ENCODE data around the gene GRIK3. TPM values are rescaled to one million over a fixed set of nuclear protein-coding genes. Genes with fewer than 3 reads are reported as not detected.

The GRIK3 gene
- total and polyA plus RNA-seq, 2 experiments from 2014 or later: 0.31 to 2.9 TPM

GRCh38 chr1:37009521-37009920, 24.8 kb downstream of the GRIK3 start:
- H3K9me3 Mint-ChIP-seq: no peaks in the 10 kb centered on the region
- no peak overlapping the region for H3K27ac ChIP-seq (ENCODE audit: low read depth)
- H3K36me3 ChIP-seq (ENCODE audit: insufficient read depth): no peaks in the 10 kb centered on the region; the same call in 1 of the 2 replicates
- no peak overlapping the region for H3K4me2 ChIP-seq
- peaks cover 29% of the 10 kb centered on the region for H3K4me1 Mint-ChIP-seq
- H2AFZ ChIP-seq: no peak overlapping the region
- no peaks in the 10 kb centered on the region for H4K20me1 ChIP-seq (replicated peaks; ENCODE audit: insufficient read depth)
- H3K27me3 ChIP-seq (ENCODE audit: insufficient read depth): no peaks in the 10 kb centered on the region
- H3K36me3 Mint-ChIP-seq (ENCODE audit: low read depth): no peaks in the 10 kb centered on the region; the same call in 2 of the 3 replicates
- no peak for TF ChIP-seq ZNF331 (CRISPR knock-in tag; IDR thresholded peaks at IDR 0.05; ENCODE audit: low read depth)
- no peak for TF ChIP-seq STAT1 (IDR thresholded peaks at IDR 0.05; ENCODE audit: unreplicated experiment)
- TF ChIP-seq CTCF (conservative IDR thresholded peaks at IDR 0.05; ENCODE audit: low read depth in 2 of 2): no peak
- no peak for TF ChIP-seq CREB1 (CRISPR knock-in tag; IDR thresholded peaks at IDR 0.05; ENCODE audit: low read depth)
- no peak for TF ChIP-seq JUNB (IDR thresholded peaks at IDR 0.05; ENCODE audit: unreplicated experiment)
- TF ChIP-seq EZH2 (IDR thresholded peaks at IDR 0.05; ENCODE audit: low read depth, unreplicated experiment): no peak
- TF ChIP-seq ZNF462 (CRISPR knock-in tag; IDR thresholded peaks at IDR 0.05): no peak
- no peak for TF ChIP-seq ZNF114 (CRISPR knock-in tag; IDR thresholded peaks at IDR 0.05)
- TF ChIP-seq, protein P1, sequence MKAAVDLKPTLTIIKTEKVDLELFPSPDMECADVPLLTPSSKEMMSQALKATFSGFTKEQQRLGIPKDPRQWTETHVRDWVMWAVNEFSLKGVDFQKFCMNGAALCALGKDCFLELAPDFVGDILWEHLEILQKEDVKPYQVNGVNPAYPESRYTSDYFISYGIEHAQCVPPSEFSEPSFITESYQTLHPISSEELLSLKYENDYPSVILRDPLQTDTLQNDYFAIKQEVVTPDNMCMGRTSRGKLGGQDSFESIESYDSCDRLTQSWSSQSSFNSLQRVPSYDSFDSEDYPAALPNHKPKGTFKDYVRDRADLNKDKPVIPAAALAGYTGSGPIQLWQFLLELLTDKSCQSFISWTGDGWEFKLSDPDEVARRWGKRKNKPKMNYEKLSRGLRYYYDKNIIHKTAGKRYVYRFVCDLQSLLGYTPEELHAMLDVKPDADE (IDR thresholded peaks at IDR 0.05): no peak
- no peak for TF ChIP-seq POLR2AphosphoS5 (IDR thresholded peaks at IDR 0.05; ENCODE audit: low read depth)
- TF ChIP-seq NANOG (IDR thresholded peaks at IDR 0.05; ENCODE audit: borderline replicate concordance): no peak
- TF ChIP-seq REST (IDR thresholded peaks at IDR 0.05; ENCODE audit: unreplicated experiment): no peak
- no peak for TF ChIP-seq EZH2phosphoT487 (IDR thresholded peaks at IDR 0.05; ENCODE audit: unreplicated experiment)
- H3K79me2 ChIP-seq (replicated peaks; ENCODE audit: insufficient read depth): no peaks in the 10 kb centered on the region
- H3K27me3 Mint-ChIP-seq (ENCODE audit: insufficient read depth, low read depth, poor library complexity): peaks cover 5% of the 10 kb centered on the region
- no peak overlapping the region for H3K4me3 Mint-ChIP-seq
- no peak overlapping the region for H3K4me3 ChIP-seq
- H3K9me2 ChIP-seq (ENCODE audit: insufficient read depth): no peaks in the 10 kb centered on the region
- 0 out of 2 replicates have a peak overlapping the region, but pooled peaks have one; percentile 19 for H3K27ac Mint-ChIP-seq
- no peak for DNase-seq (ENCODE audit: low spot score)
- no peaks in the 10 kb centered on the region for H3F3A ChIP-seq (replicated peaks; ENCODE audit: low read depth)
- ATAC-seq: no peak
- H3K4me1 ChIP-seq (ENCODE audit: insufficient read depth): peaks cover 4% of the 10 kb centered on the region
